PC-3 (cell line): ENCODE data around the gene NOSIP.

ENCODE experiments used
- EZH2phosphoT487 ChIP-seq: fragments of 300-600 bp; sonication (generic); IDR thresholded peaks from 2 replicates; pipeline ENCODE4 v1.6.1; 2018; ENCODE audit warnings: mild to moderate bottlenecking, antibody characterized with exemption, low read length, borderline replicate concordance
- TF ChIP-seq, protein P1 (sequence below): fragments of 300-600 bp; sonication (generic); conservative IDR thresholded peaks from 2 replicates; pipeline ENCODE4 v1.5.1; 2017; ENCODE audit warnings: antibody characterized with exemption, low read depth, mild to moderate bottlenecking, low read length

DNA sequence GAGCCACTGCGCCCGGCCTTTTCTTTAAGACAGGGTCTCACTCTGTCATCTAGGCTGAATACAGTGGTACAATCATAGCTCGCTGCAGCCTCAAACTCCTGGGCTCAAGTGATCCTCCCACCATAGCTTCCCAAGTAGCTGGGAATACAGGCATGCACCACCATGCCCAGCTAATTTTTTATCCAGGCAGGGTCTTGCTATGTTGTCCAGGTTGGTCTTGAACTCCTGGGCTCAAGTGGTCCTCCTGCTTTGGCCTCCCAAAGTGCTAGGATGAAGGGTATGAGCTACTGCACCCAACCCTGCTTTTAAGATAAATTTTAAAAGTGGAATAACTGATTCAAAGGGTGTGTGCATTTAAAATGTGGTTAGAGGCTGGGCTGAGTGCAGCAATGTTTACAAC is 14.1 kb downstream of the NOSIP start:
- TF ChIP-seq, protein P1, sequence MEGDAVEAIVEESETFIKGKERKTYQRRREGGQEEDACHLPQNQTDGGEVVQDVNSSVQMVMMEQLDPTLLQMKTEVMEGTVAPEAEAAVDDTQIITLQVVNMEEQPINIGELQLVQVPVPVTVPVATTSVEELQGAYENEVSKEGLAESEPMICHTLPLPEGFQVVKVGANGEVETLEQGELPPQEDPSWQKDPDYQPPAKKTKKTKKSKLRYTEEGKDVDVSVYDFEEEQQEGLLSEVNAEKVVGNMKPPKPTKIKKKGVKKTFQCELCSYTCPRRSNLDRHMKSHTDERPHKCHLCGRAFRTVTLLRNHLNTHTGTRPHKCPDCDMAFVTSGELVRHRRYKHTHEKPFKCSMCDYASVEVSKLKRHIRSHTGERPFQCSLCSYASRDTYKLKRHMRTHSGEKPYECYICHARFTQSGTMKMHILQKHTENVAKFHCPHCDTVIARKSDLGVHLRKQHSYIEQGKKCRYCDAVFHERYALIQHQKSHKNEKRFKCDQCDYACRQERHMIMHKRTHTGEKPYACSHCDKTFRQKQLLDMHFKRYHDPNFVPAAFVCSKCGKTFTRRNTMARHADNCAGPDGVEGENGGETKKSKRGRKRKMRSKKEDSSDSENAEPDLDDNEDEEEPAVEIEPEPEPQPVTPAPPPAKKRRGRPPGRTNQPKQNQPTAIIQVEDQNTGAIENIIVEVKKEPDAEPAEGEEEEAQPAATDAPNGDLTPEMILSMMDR: no peak
- TF ChIP-seq EZH2phosphoT487: no peak
